GM10266 (cell line): Measurements from ENCODE around the gene ZBTB38.

Source experiments
- DNase-seq: peaks from one replicate; pipeline ENCODE4 v3.0.0; 2012; ENCODE audit errors: extremely low spot score
- CTCF ChIP-seq: IDR thresholded peaks from 2 replicates; pipeline ENCODE4 v1.5.1; 2012; ENCODE audit warnings: mild to moderate bottlenecking, low read depth; ENCODE audit not compliant: control insufficient read depth, insufficient read depth; ENCODE audit errors: missing control alignments

ZBTB38 gene

GRCh38 chr3:141370065-141370533, 1.8 kb downstream of the ZBTB38 start:
- peak; percentile 78 for DNase-seq
- TF ChIP-seq CTCF = peak; percentile 61

DNA sequence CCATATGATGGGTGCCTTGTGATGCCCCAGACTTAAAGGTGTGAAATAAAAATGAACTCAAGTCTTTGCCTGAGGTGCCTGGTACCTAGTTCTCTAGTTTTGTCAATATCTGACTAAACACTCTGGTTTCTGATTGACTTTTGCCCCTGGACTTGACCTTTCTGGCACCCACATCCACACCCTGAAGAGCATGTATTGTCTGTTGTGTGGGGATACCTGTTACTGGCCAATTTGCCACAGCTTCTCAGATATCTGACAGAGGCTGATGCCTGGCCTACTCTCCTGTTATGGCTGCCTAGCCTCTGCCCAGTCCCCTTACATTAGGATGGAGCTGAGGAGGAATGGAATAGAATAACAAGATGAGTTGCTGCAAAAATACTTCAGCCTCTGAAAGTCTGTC, 3.6 kb downstream of the ZBTB38 start:
- no peak for TF ChIP-seq CTCF
- DNase-seq = no peak

GRCh38 chr3:141372656-141373055, 4.4 kb downstream of the ZBTB38 start:
- TF ChIP-seq CTCF = no peak
- DNase-seq = no peak

- no peak for TF ChIP-seq CTCF
- DNase-seq = no peak
Observed at GRCh38 chr3:141373232-141373631, 4.9 kb downstream of the ZBTB38 start.

GRCh38 chr3:141373768-141374526, 5.6 kb downstream of the ZBTB38 start:
- DNase-seq = no peak
- TF ChIP-seq CTCF = no peak

GRCh38 chr3:141375381-141376301, 7.3 kb downstream of the ZBTB38 start:
- no peak for DNase-seq
- no peak for TF ChIP-seq CTCF
